Neural progenitor cell (in vitro differentiated cells): ENCODE results near the gene STX11. TPM values are rescaled to one million over a fixed set of nuclear protein-coding genes. Genes with fewer than 3 reads are reported as not detected.

Source experiments
- DNase-seq: peaks from one replicate; pipeline ENCODE4 v3.0.0-alpha.2; 2016; ENCODE audit warnings: low spot score
- H2AFZ ChIP-seq: fragments of 200-600 bp; sonication (generic); replicated peaks from 2 replicates; pipeline ENCODE4 v1.6.1; 2016; ENCODE audit warnings: antibody characterized with exemption
- H3F3A ChIP-seq: fragments of 200-600 bp; sonication (generic); 2 replicates; pipeline ENCODE4 v1.6.1; 2016; ENCODE audit warnings: antibody characterized with exemption, low read depth
- H3K27ac ChIP-seq: fragments of 200-600 bp; sonication (generic); 2 replicates; pipeline ENCODE4 v1.5.1; 2016; ENCODE audit warnings: mild to moderate bottlenecking
- H3K27me3 ChIP-seq: fragments of 200-600 bp; sonication (generic); 2 replicates; pipeline ENCODE4 v1.6.1; 2016; ENCODE audit warnings: mild to moderate bottlenecking, moderate library complexity
- H3K36me3 ChIP-seq: fragments of 200-600 bp; sonication (generic); 2 replicates; pipeline ENCODE4 v1.5.1; 2016
- H3K4me1 ChIP-seq: fragments of 200-600 bp; sonication (generic); 2 replicates; pipeline ENCODE4 v1.6.1; 2016; ENCODE audit warnings: mixed run types
- H3K4me2 ChIP-seq: fragments of 200-600 bp; sonication (generic); 2 replicates; pipeline ENCODE4 v1.6.1; 2016
- H3K4me3 ChIP-seq: fragments of 200-600 bp; sonication (generic); 2 replicates; pipeline ENCODE4 v1.5.1; 2016
- H3K79me2 ChIP-seq: fragments of 200-600 bp; sonication (generic); 2 replicates; pipeline ENCODE4 v1.6.1; 2016; ENCODE audit warnings: low read depth
- H3K9ac ChIP-seq: fragments of 200-600 bp; sonication (generic); 2 replicates; pipeline ENCODE4 v1.6.1; 2016
- H3K9me3 ChIP-seq: fragments of 200-600 bp; sonication (generic); 2 replicates; pipeline ENCODE4 v1.5.1; 2016; ENCODE audit warnings: low read depth
- H4K20me1 ChIP-seq: fragments of 200-600 bp; sonication (generic); 2 replicates; pipeline ENCODE4 v1.6.1; 2016; ENCODE audit warnings: low read depth
- H3K27ac Mint-ChIP-seq: 3 replicates; pipeline ENCODE4 v1.8.0; 2021; ENCODE audit warnings: mixed read lengths
- H3K27me3 Mint-ChIP-seq: 2 replicates; pipeline ENCODE4 v1.8.0; 2022; ENCODE audit warnings: low read depth, mild to moderate bottlenecking, inconsistent platforms, moderate library complexity, mixed read lengths; ENCODE audit not compliant: insufficient read depth
- H3K36me3 Mint-ChIP-seq: 3 replicates; pipeline ENCODE4 v1.8.0; 2021; ENCODE audit warnings: mixed read lengths
- H3K4me1 Mint-ChIP-seq: 3 replicates; pipeline ENCODE4 v1.8.0; 2021; ENCODE audit warnings: mixed read lengths
- H3K4me3 Mint-ChIP-seq: 3 replicates; pipeline ENCODE4 v1.8.0; 2021; ENCODE audit warnings: mild to moderate bottlenecking, moderate library complexity, mixed read lengths
- H3K9me3 Mint-ChIP-seq: 3 replicates; pipeline ENCODE4 v1.8.0; 2020; ENCODE audit warnings: mixed read lengths
- CTCF ChIP-seq: fragments of 200-600 bp; sonication (generic); IDR thresholded peaks from 2 replicates; pipeline ENCODE4 v1.5.1; 2017; ENCODE audit warnings: antibody characterized with exemption, mild to moderate bottlenecking
- EZH2 ChIP-seq: fragments of 200-600 bp; sonication (generic); IDR thresholded peaks from 2 replicates; pipeline ENCODE4 v1.6.1; 2017; ENCODE audit warnings: antibody characterized with exemption, mild to moderate bottlenecking, moderate library complexity
- EZH2phosphoT487 ChIP-seq: fragments of 200-600 bp; sonication (generic); IDR thresholded peaks from 2 replicates; pipeline ENCODE4 v1.6.1; 2017; ENCODE audit warnings: antibody characterized with exemption
- total RNA-seq: library from RNA; depleted of rRNA; stranded (reverse); fragments of >200 nt; gene quantifications from 2 replicates; pipeline ENCODE4 v1.2.3, GENCODE V29; 2015; ENCODE audit warnings: low replicate concordance

The STX11 gene
- total RNA-seq, 1 donor from 2014 or later: not detected

DNA sequence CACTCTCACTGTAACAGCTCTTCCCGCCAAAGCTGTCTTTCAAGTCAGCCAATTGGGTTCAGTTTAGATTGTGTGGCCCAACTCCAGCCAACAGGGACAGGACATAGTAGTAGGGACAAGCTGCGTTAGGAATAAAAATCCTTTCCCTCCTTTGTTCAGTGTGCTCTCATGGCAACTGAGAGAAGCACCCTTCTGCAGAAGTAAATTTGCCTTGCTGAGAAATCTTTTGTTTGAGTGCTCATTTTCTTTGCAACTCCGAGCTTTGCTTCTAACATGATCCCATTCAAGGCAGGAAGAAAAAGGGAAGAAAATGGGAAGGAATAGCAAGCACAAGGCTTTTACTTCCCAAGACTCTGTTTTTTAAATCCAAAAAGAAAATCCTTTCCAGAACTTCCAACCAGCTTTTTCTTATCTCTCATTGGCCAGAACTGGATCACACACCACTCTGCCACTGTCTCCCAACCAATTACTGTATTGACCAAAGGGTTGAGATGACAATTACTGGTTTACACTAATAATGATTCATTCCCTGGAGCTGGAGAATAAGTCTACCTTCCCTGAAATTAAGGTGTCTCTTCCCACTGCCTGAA, 52.7 kb downstream of the STX11 start:
- no peaks in the 10 kb centered on the region for H3K4me1 Mint-ChIP-seq
- no peaks in the 10 kb centered on the region for H4K20me1 ChIP-seq
- no peak overlapping the region for H3K4me3 ChIP-seq
- H3K27me3 Mint-ChIP-seq: peaks cover 2% of the 10 kb centered on the region
- H3K4me3 Mint-ChIP-seq: no peak overlapping the region
- no peak for DNase-seq
- no peaks in the 10 kb centered on the region for H3K36me3 ChIP-seq
- no peaks in the 10 kb centered on the region for H3F3A ChIP-seq
- no peak overlapping the region for H3K9ac ChIP-seq
- no peaks in the 10 kb centered on the region for H3K4me1 ChIP-seq
- no peaks in the 10 kb centered on the region for H3K36me3 Mint-ChIP-seq
- H3K79me2 ChIP-seq: no peaks in the 10 kb centered on the region
- no peak overlapping the region for H3K4me2 ChIP-seq
- H3K27ac Mint-ChIP-seq: no peak overlapping the region
- peak overlapping the region; percentile 77 for H2AFZ ChIP-seq
- no peaks in the 10 kb centered on the region for H3K9me3 ChIP-seq
- H3K9me3 Mint-ChIP-seq: peaks cover 19% of the 10 kb centered on the region
- TF ChIP-seq EZH2: no peak
- TF ChIP-seq EZH2phosphoT487: no peak
- TF ChIP-seq CTCF: no peak
- no peak overlapping the region for H3K27ac ChIP-seq
- no peaks in the 10 kb centered on the region for H3K27me3 ChIP-seq

DNA sequence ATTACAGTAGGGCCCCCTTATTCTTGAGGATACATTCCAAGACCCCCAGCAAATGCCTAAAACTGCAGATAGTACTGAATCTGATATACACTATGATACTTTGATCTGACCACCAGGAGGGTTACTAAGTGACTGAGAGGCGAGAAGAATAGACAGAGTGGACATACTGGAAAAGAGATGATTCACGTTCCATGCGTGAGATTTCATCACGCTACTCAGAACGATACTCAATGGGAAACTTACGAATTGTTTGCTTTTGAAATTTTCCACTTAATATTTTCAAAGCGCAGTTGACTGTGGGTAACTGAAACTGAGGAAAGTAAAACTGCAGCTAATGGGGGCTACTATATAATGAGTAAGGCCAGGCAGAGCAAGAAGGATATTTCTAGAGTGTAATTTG, 60.8 kb downstream of the STX11 start:
- Histone ChIP-seq H3K4me2 (no peak overlapping the region), H3K36me3 (no peaks in the 10 kb centered on the region), H3K4me1 (peaks cover 6% of the 10 kb centered on the region), H3K27me3 (no peaks in the 10 kb centered on the region), H2AFZ (no peak overlapping the region), H3K9me3 (no peaks in the 10 kb centered on the region), H3K27ac (no peak overlapping the region), H3K9ac (no peak overlapping the region), H4K20me1 (no peaks in the 10 kb centered on the region), H3K4me3 (no peak overlapping the region), H3K79me2 (no peaks in the 10 kb centered on the region), H3F3A (peaks cover 15% of the 10 kb centered on the region)
- DNase-seq: no peak
- H3K4me3 Mint-ChIP-seq: no peak overlapping the region
- H3K27me3 Mint-ChIP-seq: peaks cover 16% of the 10 kb centered on the region
- no peak overlapping the region for H3K27ac Mint-ChIP-seq
- H3K4me1 Mint-ChIP-seq: peaks cover 12% of the 10 kb centered on the region
- H3K9me3 Mint-ChIP-seq: peaks cover 7% of the 10 kb centered on the region
- no peak for TF ChIP-seq EZH2phosphoT487
- no peak for TF ChIP-seq EZH2
- no peak for TF ChIP-seq CTCF
- peaks cover 2% of the 10 kb centered on the region for H3K36me3 Mint-ChIP-seq

GRCh38 chr6:144213315-144213714, 63.0 kb downstream of the STX11 start:
- H3K4me1 ChIP-seq: peaks cover 6% of the 10 kb centered on the region
- DNase-seq: no peak
- Mint-ChIP-seq H3K4me1 (peaks cover 23% of the 10 kb centered on the region), H3K4me3 (no peak overlapping the region), H3K36me3 (peaks cover 4% of the 10 kb centered on the region), H3K27me3 (peaks cover 23% of the 10 kb centered on the region), H3K27ac (no peak overlapping the region), H3K9me3 (peaks cover 14% of the 10 kb centered on the region)
- no peaks in the 10 kb centered on the region for H3K27me3 ChIP-seq
- H3K36me3 ChIP-seq: no peaks in the 10 kb centered on the region
- no peaks in the 10 kb centered on the region for H4K20me1 ChIP-seq
- no peak overlapping the region for H3K9ac ChIP-seq
- H3K4me2 ChIP-seq: no peak overlapping the region
- H3K27ac ChIP-seq: no peak overlapping the region
- H3F3A ChIP-seq: peaks cover 22% of the 10 kb centered on the region
- no peak overlapping the region for H3K4me3 ChIP-seq
- no peaks in the 10 kb centered on the region for H3K9me3 ChIP-seq
- no peak for TF ChIP-seq EZH2
- no peak for TF ChIP-seq CTCF
- TF ChIP-seq EZH2phosphoT487: no peak
- H3K79me2 ChIP-seq: no peaks in the 10 kb centered on the region
- H2AFZ ChIP-seq: no peak overlapping the region
